Parathyroid adenoma (tissue), 2 donors: ENCODE results near the gene KDM4B.

Source experiments
- H2AFZ ChIP-seq: fragments of 300-600 bp; sonication (generic); one replicate; pipeline ENCODE4 v1.7.0; 2017; ENCODE audit warnings: antibody characterized with exemption, mild to moderate bottlenecking
- H3K27ac ChIP-seq: fragments of 300-600 bp; sonication (generic); one replicate; pipeline ENCODE4 v1.7.0; 2017
- H3K27me3 ChIP-seq: fragments of 300-600 bp; sonication (generic); one replicate; pipeline ENCODE4 v1.7.0; 2017; ENCODE audit warnings: low read length; ENCODE audit not compliant: control insufficient read depth, insufficient read depth
- H3K36me3 ChIP-seq: fragments of 300-600 bp; sonication (generic); one replicate; pipeline ENCODE4 v1.7.0; 2017; ENCODE audit warnings: low read length; ENCODE audit not compliant: control insufficient read depth, insufficient read depth
- H3K4me1 ChIP-seq: fragments of 300-600 bp; sonication (generic); one replicate; pipeline ENCODE4 v1.7.0; 2017; ENCODE audit warnings: control low read depth
- H3K4me2 ChIP-seq: fragments of 300-600 bp; sonication (generic); one replicate; pipeline ENCODE4 v1.7.0; 2017; ENCODE audit warnings: low read length
- H3K4me3 ChIP-seq: fragments of 300-600 bp; sonication (generic); one replicate; pipeline ENCODE4 v1.7.0; 2017; ENCODE audit warnings: low read depth, low read length
- H3K79me2 ChIP-seq: fragments of 300-600 bp; sonication (generic); one replicate; pipeline ENCODE4 v1.7.0; 2017; ENCODE audit warnings: control low read depth
- H3K9ac ChIP-seq: fragments of 300-600 bp; sonication (generic); one replicate; pipeline ENCODE4 v1.7.0; 2017; ENCODE audit warnings: mild to moderate bottlenecking
- H3K9me3 ChIP-seq: fragments of 300-600 bp; sonication (generic); one replicate; pipeline ENCODE4 v1.7.0; 2017; ENCODE audit warnings: low read length; ENCODE audit not compliant: control insufficient read depth
- CTCF ChIP-seq: fragments of 300-600 bp; sonication (generic); IDR thresholded peaks from one replicate; pipeline ENCODE4 v1.7.0; 2017; ENCODE audit warnings: antibody characterized with exemption, mild to moderate bottlenecking
- donor health status: primary hyperparathyroidism.

KDM4B gene

GRCh38 chr19:5083547-5083965 lies 114.6 kb downstream of the KDM4B start:
- H3K9me3 ChIP-seq, result no peaks in the 10 kb centered on the region
- H2AFZ ChIP-seq, result no peak overlapping the region
- no peak overlapping the region for H3K4me2 ChIP-seq
- TF ChIP-seq CTCF, result no peak
- H3K4me1 ChIP-seq, result no peaks in the 10 kb centered on the region
- no peak overlapping the region for H3K27ac ChIP-seq
- H3K4me3 ChIP-seq, result no peak overlapping the region
- H3K36me3 ChIP-seq, result no peaks in the 10 kb centered on the region
- H3K79me2 ChIP-seq, result peaks cover 18% of the 10 kb centered on the region
- H3K9ac ChIP-seq, result no peak overlapping the region
- no peaks in the 10 kb centered on the region for H3K27me3 ChIP-seq

GRCh38 chr19:5085566-5085965 lies 116.7 kb downstream of the KDM4B start:
- no peaks in the 10 kb centered on the region for H3K27me3 ChIP-seq
- no peak overlapping the region for H3K27ac ChIP-seq
- no peak overlapping the region for H2AFZ ChIP-seq
- TF ChIP-seq CTCF, result no peak
- H3K4me3 ChIP-seq, result no peak overlapping the region
- H3K4me2 ChIP-seq, result no peak overlapping the region
- H3K36me3 ChIP-seq, result no peaks in the 10 kb centered on the region
- peaks cover 15% of the 10 kb centered on the region for H3K79me2 ChIP-seq
- no peaks in the 10 kb centered on the region for H3K9me3 ChIP-seq
- no peaks in the 10 kb centered on the region for H3K4me1 ChIP-seq
- H3K9ac ChIP-seq, result no peak overlapping the region

GRCh38 chr19:5086230-5086629 lies 117.3 kb downstream of the KDM4B start:
- Histone ChIP-seq H3K4me2 (no peak overlapping the region), H3K27ac (no peak overlapping the region), H3K79me2 (peaks cover 19% of the 10 kb centered on the region), H3K4me3 (no peak overlapping the region), H3K9me3 (no peaks in the 10 kb centered on the region), H3K36me3 (no peaks in the 10 kb centered on the region), H3K4me1 (no peaks in the 10 kb centered on the region), H3K27me3 (no peaks in the 10 kb centered on the region), H2AFZ (no peak overlapping the region), H3K9ac (no peak overlapping the region)
- TF ChIP-seq CTCF, result no peak

GRCh38 chr19:5086725-5087439 lies 118.0 kb downstream of the KDM4B start:
- no peak overlapping the region for H3K27ac ChIP-seq
- H3K4me3 ChIP-seq, result no peak overlapping the region
- H3K36me3 ChIP-seq, result no peaks in the 10 kb centered on the region
- H3K9ac ChIP-seq, result no peak overlapping the region
- no peak overlapping the region for H2AFZ ChIP-seq
- TF ChIP-seq CTCF, result no peak
- H3K79me2 ChIP-seq, result peaks cover 20% of the 10 kb centered on the region
- no peaks in the 10 kb centered on the region for H3K4me1 ChIP-seq
- no peak overlapping the region for H3K4me2 ChIP-seq
- H3K27me3 ChIP-seq, result no peaks in the 10 kb centered on the region
- no peaks in the 10 kb centered on the region for H3K9me3 ChIP-seq

GRCh38 chr19:5089283-5089682 lies 120.4 kb downstream of the KDM4B start:
- Histone ChIP-seq H3K79me2 (peaks cover 12% of the 10 kb centered on the region), H3K4me1 (peaks cover 6% of the 10 kb centered on the region), H3K27ac (no peak overlapping the region), H2AFZ (no peak overlapping the region), H3K9ac (no peak overlapping the region), H3K9me3 (no peaks in the 10 kb centered on the region), H3K36me3 (no peaks in the 10 kb centered on the region), H3K27me3 (no peaks in the 10 kb centered on the region), H3K4me3 (no peak overlapping the region), H3K4me2 (no peak overlapping the region)
- TF ChIP-seq CTCF, result no peak
